A673 (cell line): ENCODE data around the gene PHF2. TPM values are rescaled to one million over a fixed set of nuclear protein-coding genes. Genes with fewer than 3 reads are reported as not detected.
"Not testable (repeated sequence)": the region's sequence is repeated elsewhere in the genome, so short reads cannot be mapped to it uniquely, and the experiment has no call there.

Experiments
- BruUV-seq: library from RNA; stranded (reverse); fragments of 400-500 nt; replicated peaks from 2 replicates; lab custom pipeline; 2021; lab: Mats Ljungman, UMichigan
- CTCF ChIA-PET: fragments of 300-600 bp; sonication (Branson Sonifier 250); formaldehyde crosslinking; loops from one replicate; lab custom pipeline; 2022; ENCODE audit warnings: antibody characterized with exemption; lab: Charles Lee
- POLR2A ChIA-PET: fragments of 300-600 bp; sonication (Branson Sonifier 250); formaldehyde crosslinking; loops from one replicate; lab custom pipeline; 2022; ENCODE audit warnings: antibody characterized with exemption; ENCODE audit not compliant: low non-redundant PET; lab: Charles Lee
- DNase-seq: peaks from one replicate; pipeline ENCODE4 v3.0.0-alpha.2; 2015; ENCODE audit warnings: low spot score
- H3K27ac ChIP-seq: fragments of 200-600 bp; sonication (generic); 2 replicates; pipeline ENCODE4 v1.5.1; 2016; ENCODE audit warnings: mixed run types, low read depth, mild to moderate bottlenecking, mixed read lengths, antibody characterized with exemption, low read length; ENCODE audit not compliant: poor library complexity, severe bottlenecking
- H3K27me3 ChIP-seq: fragments of 200-600 bp; sonication (generic); replicated peaks from 2 replicates; pipeline ENCODE4 v1.6.1; 2017; ENCODE audit warnings: mixed run types, low read depth, mild to moderate bottlenecking, mixed read lengths, antibody characterized with exemption, low read length; ENCODE audit not compliant: insufficient read depth, poor library complexity
- H3K36me3 ChIP-seq: fragments of 200-600 bp; sonication (generic); 2 replicates; pipeline ENCODE4 v1.6.1; 2016; ENCODE audit warnings: mixed run types, mild to moderate bottlenecking, mixed read lengths, antibody characterized with exemption, low read length; ENCODE audit not compliant: insufficient read depth, poor library complexity, severe bottlenecking
- H3K4me1 ChIP-seq: fragments of 200-600 bp; sonication (generic); 2 replicates; pipeline ENCODE4 v1.6.1; 2017; ENCODE audit warnings: mixed run types, mild to moderate bottlenecking, mixed read lengths, antibody characterized with exemption, low read length; ENCODE audit not compliant: insufficient read depth, poor library complexity, severe bottlenecking
- H3K4me3 ChIP-seq: fragments of 200-600 bp; sonication (generic); 2 replicates; pipeline ENCODE4 v1.5.1; 2016; ENCODE audit warnings: low read depth, mixed run types, mild to moderate bottlenecking, mixed read lengths, low read length; ENCODE audit not compliant: poor library complexity, severe bottlenecking
- H3K9me3 ChIP-seq: fragments of 200-600 bp; sonication (generic); 2 replicates; pipeline ENCODE4 v1.6.1; 2016; ENCODE audit warnings: mixed run types, low read depth, mild to moderate bottlenecking, mixed read lengths, antibody characterized with exemption, low read length; ENCODE audit not compliant: poor library complexity, severe bottlenecking
- EZH2 ChIP-seq: fragments of 200-600 bp; sonication (generic); IDR thresholded peaks from 2 replicates; pipeline ENCODE4 v1.6.1; 2017; ENCODE audit warnings: borderline replicate concordance, low read depth, mild to moderate bottlenecking, mixed read lengths, antibody characterized with exemption, low read length; ENCODE audit not compliant: poor library complexity, severe bottlenecking
- intact Hi-C: fragments of 100-400 bp; cut with micrococcal nuclease; formaldehyde crosslinking; loops from one replicate; pipeline ENCODE4 v1.10.0; 2022; ENCODE audit not compliant: unreplicated experiment
- total RNA-seq: library from RNA; stranded (reverse); gene quantifications from 2 replicates; pipeline ENCODE4 v1.2.3, GENCODE V29; 2021
- TF ChIP-seq, protein P1 (sequence below): fragments of 300-800, 200-600 bp; sonication (generic); conservative IDR thresholded peaks from 2 replicates; pipeline ENCODE4 v1.5.1; 2017; ENCODE audit warnings: low read depth, mild to moderate bottlenecking, antibody characterized with exemption, low read length, moderate library complexity, mixed read lengths

PHF2 gene
- total RNA-seq, 1 experiment from 2014 or later, result 32.7 TPM

DNA sequence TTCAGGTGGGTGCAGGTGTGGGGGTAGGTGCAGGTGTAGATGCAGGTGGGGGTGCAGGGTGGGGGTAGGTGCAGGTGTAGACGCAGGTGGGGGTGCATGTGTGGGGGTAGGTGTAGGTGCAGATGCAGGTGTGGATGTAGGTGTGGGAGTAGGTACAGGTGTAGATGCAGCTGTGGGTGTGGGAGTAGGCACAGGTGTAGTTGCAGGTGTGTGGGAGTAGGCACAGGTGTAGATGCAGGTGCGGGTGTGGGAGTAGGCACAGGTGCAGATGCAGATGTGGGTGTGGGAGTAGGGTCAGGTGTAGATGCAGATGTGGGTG lies 94.6 kb downstream of the PHF2 start:
- H3K4me1 ChIP-seq, result peaks cover 4% of the 10 kb centered on the region
- no peaks in the 10 kb centered on the region for H3K9me3 ChIP-seq
- no peak overlapping the region for H3K4me3 ChIP-seq
- H3K27me3 ChIP-seq, result no peaks in the 10 kb centered on the region
- TF ChIP-seq, protein P1, sequence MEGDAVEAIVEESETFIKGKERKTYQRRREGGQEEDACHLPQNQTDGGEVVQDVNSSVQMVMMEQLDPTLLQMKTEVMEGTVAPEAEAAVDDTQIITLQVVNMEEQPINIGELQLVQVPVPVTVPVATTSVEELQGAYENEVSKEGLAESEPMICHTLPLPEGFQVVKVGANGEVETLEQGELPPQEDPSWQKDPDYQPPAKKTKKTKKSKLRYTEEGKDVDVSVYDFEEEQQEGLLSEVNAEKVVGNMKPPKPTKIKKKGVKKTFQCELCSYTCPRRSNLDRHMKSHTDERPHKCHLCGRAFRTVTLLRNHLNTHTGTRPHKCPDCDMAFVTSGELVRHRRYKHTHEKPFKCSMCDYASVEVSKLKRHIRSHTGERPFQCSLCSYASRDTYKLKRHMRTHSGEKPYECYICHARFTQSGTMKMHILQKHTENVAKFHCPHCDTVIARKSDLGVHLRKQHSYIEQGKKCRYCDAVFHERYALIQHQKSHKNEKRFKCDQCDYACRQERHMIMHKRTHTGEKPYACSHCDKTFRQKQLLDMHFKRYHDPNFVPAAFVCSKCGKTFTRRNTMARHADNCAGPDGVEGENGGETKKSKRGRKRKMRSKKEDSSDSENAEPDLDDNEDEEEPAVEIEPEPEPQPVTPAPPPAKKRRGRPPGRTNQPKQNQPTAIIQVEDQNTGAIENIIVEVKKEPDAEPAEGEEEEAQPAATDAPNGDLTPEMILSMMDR, result no peak
- no peak for TF ChIP-seq EZH2
- no peak overlapping the region for H3K27ac ChIP-seq
- no peak for DNase-seq
- ChIA-PET CTCF (no interaction called here), POLR2A (no interaction called here)
- H3K36me3 ChIP-seq, result no peaks in the 10 kb centered on the region
- intact Hi-C loops, result no loop called here
- BruUV-seq, result no TSS peak

DNA sequence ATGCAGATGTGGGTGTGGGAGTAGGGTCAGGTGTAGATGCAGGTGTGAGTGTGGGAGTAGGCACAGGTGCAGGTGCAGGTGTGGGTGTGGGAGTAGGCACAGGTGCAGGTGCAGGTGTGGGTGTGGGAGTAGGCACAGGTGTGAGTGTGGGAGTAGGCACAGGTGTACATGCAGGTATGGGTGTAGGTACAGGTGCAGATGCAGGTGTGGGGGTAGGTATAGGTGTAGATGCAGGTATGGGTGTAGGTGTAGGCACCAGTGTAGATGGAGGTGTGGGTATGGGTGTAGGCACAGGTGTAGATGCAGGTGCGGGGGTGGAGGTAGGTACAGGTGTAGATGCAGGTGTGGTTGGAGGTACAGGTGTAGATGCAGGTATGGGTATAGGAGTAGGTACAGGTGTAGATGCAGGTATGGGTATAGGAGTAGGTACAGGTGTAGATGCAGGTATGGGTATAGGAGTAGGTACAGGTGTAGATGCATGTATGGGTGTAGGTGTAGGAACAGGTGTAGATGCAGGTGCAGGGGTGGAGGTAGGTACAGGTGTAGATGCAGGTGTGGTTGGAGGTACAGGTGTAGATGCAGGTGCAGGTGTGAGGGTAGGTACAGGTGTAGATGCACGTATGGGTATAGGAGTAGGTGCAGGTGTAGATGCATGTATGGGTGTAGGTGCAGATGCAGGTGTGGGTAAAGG lies 96.1 kb downstream of the PHF2 start:
- intact Hi-C loops, H3K27ac ChIP-seq, H3K4me1 ChIP-seq, DNase-seq, H3K4me3 ChIP-seq, POLR2A ChIA-PET, CTCF ChIA-PET, BruUV-seq, H3K27me3 ChIP-seq, H3K9me3 ChIP-seq, H3K36me3 ChIP-seq: not testable (repeated sequence)

DNA sequence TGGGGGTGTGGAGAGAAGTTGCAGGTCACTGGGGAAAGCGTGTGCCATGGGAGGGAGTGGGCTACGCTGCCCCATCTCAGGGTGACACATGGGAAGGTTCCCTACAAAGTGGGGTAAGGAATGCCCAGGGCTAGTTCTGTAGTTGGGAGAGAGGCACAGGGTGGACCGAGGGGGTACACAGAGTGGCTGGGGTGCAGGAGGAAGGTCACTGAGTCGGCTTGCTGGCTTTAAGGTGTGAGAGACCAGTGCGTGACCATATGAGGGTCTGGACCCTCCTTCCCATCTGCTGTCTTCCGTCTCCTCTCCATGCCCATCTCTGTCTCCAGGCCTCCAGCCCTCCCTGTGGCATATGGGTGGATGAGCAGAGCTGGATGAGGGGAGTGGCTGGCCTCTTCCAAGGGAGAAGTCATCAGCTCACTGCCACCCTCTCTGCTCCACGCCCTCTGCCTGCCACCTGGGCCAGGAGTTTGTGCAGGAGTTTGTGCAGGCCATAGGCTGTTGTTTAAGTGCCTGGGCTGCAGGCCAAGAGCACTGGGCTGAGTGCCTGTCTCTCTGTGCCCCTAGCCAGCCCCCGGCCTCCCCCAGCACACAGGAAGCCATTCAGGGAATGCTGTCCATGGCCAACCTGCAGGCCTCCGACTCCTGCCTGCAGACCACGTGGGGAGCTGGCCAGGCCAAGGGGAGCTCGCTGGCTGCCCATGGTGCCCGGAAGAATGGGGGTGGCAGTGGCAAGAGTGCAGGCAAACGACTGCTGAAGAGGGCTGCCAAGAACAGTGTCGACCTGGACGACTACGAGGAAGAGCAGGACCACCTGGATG lies 96.8 kb downstream of the PHF2 start:
- intact Hi-C loops, result no loop called here
- Histone ChIP-seq H3K27ac (no peak overlapping the region), H3K9me3 (no peaks in the 10 kb centered on the region), H3K27me3 (no peaks in the 10 kb centered on the region), H3K4me1 (peaks cover 4% of the 10 kb centered on the region), H3K36me3 (peaks cover 9% of the 10 kb centered on the region), H3K4me3 (no peak overlapping the region)
- TF ChIP-seq, protein P1, result no peak
- no peak for TF ChIP-seq EZH2
- CTCF ChIA-PET, result no interaction called here
- POLR2A ChIA-PET, result no interaction called here
- DNase-seq, result peak; percentile 63
- no TSS peak for BruUV-seq
